HCT116 (cell line): Measurements from ENCODE around the gene PDCL2. TPM values are rescaled to one million over a fixed set of nuclear protein-coding genes. Genes with fewer than 3 reads are reported as not detected.

ENCODE experiments used
- ATAC-seq: fragments of 200-7000 bp; cut with Tn5 transposase; 2 replicates; pipeline ENCODE4 v1.9.1; 2020; ENCODE audit warnings: mild to moderate bottlenecking, moderate library complexity
- BruUV-seq: library from RNA; stranded (reverse); fragments of 400-500 nt; replicated peaks from 2 replicates; lab custom pipeline; 2021; lab: Mats Ljungman, UMichigan
- CTCF ChIA-PET: fragments of 300-600 bp; sonication (Branson Sonifier 250); formaldehyde crosslinking; loops from one replicate; lab custom pipeline; 2021; ENCODE audit warnings: antibody characterized with exemption; lab: Charles Lee
- POLR2A ChIA-PET: fragments of 300-600, 350-600 bp; sonication (Branson Sonifier 250); formaldehyde crosslinking; loops from one replicate; lab custom pipeline; 2021; ENCODE audit warnings: antibody characterized with exemption; lab: Charles Lee
- RAD21 ChIA-PET, 2 experiments: fragments of 300-600 bp; sonication (Branson Sonifier 250); formaldehyde crosslinking; loops; one replicate each; lab custom pipeline; 2023; ENCODE audit warnings: low total read pairs in 2 of 2; ENCODE audit not compliant: uncharacterized antibody in 2 of 2, unreplicated experiment in 2 of 2, low non-redundant PET in 1 of 2; lab: Charles Lee
- DNase-seq: peaks from one replicate; pipeline ENCODE4 v3.0.0-alpha.2; 2010; ENCODE audit warnings: low read depth, low spot score
- H2AFZ ChIP-seq: fragments of 200-600 bp; shearing (Covaris generic), sonication (generic); 2 replicates; pipeline ENCODE4 v1.6.1; 2017; ENCODE audit warnings: low read depth, mixed run types, mixed read lengths, antibody characterized with exemption, low read length; ENCODE audit not compliant: poor library complexity, severe bottlenecking
- H3K27ac ChIP-seq: 2 replicates; pipeline ENCODE4 v1.5.1; 2012; ENCODE audit warnings: low read depth, low read length
- H3K27me3 ChIP-seq: fragments of 200-600 bp; sonication (generic); 2 replicates; pipeline ENCODE4 v1.6.1; 2016; ENCODE audit warnings: mixed run types, low read length, mixed read lengths; ENCODE audit not compliant: insufficient read depth
- H3K36me3 ChIP-seq, 2 experiments: fragments of 200-500 bp in 1 of 2; fragments of 200-600 bp in 1 of 2; sonication (Bioruptor generic) in 1 of 2; sonication (generic) in 1 of 2; 2 replicates each; pipeline versions ENCODE4 v1.5.1 to v1.6.1; 2014 to 2016; ENCODE audit warnings: low read length in 2 of 2, inconsistent platforms in 1 of 2, mixed read lengths in 1 of 2, mixed run types in 1 of 2; ENCODE audit not compliant: insufficient read depth in 2 of 2, control insufficient read depth in 1 of 2
- H3K4me1 ChIP-seq, 2 experiments: fragments of 200-600 bp in 1 of 2; sonication (generic) in 1 of 2; 2 replicates each; pipeline versions ENCODE4 v1.5.1 to v1.6.1; 2012 to 2017; ENCODE audit warnings: low read length in 2 of 2, inconsistent platforms in 1 of 2, mild to moderate bottlenecking in 1 of 2, mixed read lengths in 1 of 2, mixed run types in 1 of 2, moderate library complexity in 1 of 2; ENCODE audit not compliant: insufficient read depth in 2 of 2, control insufficient read depth in 1 of 2
- H3K4me2 ChIP-seq: fragments of 200-600 bp; sonication (generic); 2 replicates; pipeline ENCODE4 v1.6.1; 2017; ENCODE audit warnings: mixed run types, low read length, mixed read lengths
- H3K4me3 ChIP-seq, 2 experiments: fragments of 200-600 bp in 1 of 2; sonication (generic) in 1 of 2; replicated peaks in 1 of 2; 2 replicates each; pipeline ENCODE4 v1.5.1; 2011 to 2016; ENCODE audit warnings: low read length in 2 of 2, control low read depth in 1 of 2, low read depth in 1 of 2, mild to moderate bottlenecking in 1 of 2, mixed read lengths in 1 of 2, mixed run types in 1 of 2
- H3K79me2 ChIP-seq: fragments of 200-600 bp; sonication (generic); 2 replicates; pipeline ENCODE4 v1.6.1; 2017; ENCODE audit warnings: mild to moderate bottlenecking, mixed run types, low read length, moderate library complexity, mixed read lengths; ENCODE audit not compliant: insufficient read depth
- H3K9ac ChIP-seq: fragments of 200-600 bp; sonication (generic); 2 replicates; pipeline ENCODE4 v1.6.1; 2016; ENCODE audit warnings: low read length, mixed read lengths
- H3K9me2 ChIP-seq: fragments of 200-600 bp; sonication (generic), shearing (Covaris generic); 2 replicates; pipeline ENCODE4 v1.6.1; 2017; ENCODE audit warnings: mixed run types, mild to moderate bottlenecking, moderate library complexity; ENCODE audit not compliant: insufficient read depth
- H3K9me3 ChIP-seq, 2 experiments: fragments of 200-500 bp in 1 of 2; fragments of 200-600 bp in 1 of 2; sonication (Bioruptor generic) in 1 of 2; sonication (generic) in 1 of 2; 2 replicates each; pipeline ENCODE4 v1.6.1; 2014 to 2017; ENCODE audit warnings: low read length in 2 of 2, mixed read lengths in 2 of 2, inconsistent platforms in 1 of 2, low read depth in 1 of 2, mild to moderate bottlenecking in 1 of 2, mixed run types in 1 of 2, moderate library complexity in 1 of 2; ENCODE audit not compliant: control insufficient read depth in 1 of 2, insufficient read depth in 1 of 2
- H4K20me1 ChIP-seq: fragments of 200-600 bp; sonication (generic), shearing (Covaris generic); 2 replicates; pipeline ENCODE4 v1.6.1; 2017; ENCODE audit warnings: mixed run types, mild to moderate bottlenecking, moderate library complexity; ENCODE audit not compliant: insufficient read depth
- CEBPB ChIP-seq: IDR thresholded peaks from 2 replicates; pipeline ENCODE4 v1.6.1; 2012; ENCODE audit warnings: low read depth
- EGR1 ChIP-seq: IDR thresholded peaks from 2 replicates; pipeline ENCODE4 v1.6.1; 2012; ENCODE audit warnings: low read depth
- EZH2 ChIP-seq: fragments of 200-600 bp; sonication (generic); IDR thresholded peaks from 2 replicates; pipeline ENCODE4 v1.6.1; 2017; ENCODE audit warnings: antibody characterized with exemption, mixed run types
- SRF ChIP-seq: IDR thresholded peaks from 2 replicates; pipeline ENCODE4 v1.6.1; 2012; ENCODE audit warnings: low read depth
- intact Hi-C: fragments of 100-400 bp; cut with micrococcal nuclease; formaldehyde crosslinking; loops from 2 replicates; pipeline ENCODE4 v1.10.0; 2022
- total RNA-seq: library from RNA; stranded (reverse); gene quantifications from one replicate; pipeline ENCODE4 v1.2.1, GENCODE V29; 2021; ENCODE audit not compliant: unreplicated experiment
- TF ChIP-seq, protein P1 (sequence below), 3 experiments: fragments of 200-600 bp in 1 of 3; sonication (generic) in 1 of 3; IDR thresholded peaks in 2 of 3; conservative IDR thresholded peaks in 1 of 3; 2 replicates each; pipeline ENCODE4 v1.5.1; 2012 to 2017; ENCODE audit warnings: low read depth in 2 of 3, low read length in 2 of 3, antibody characterized with exemption in 1 of 3, borderline replicate concordance in 1 of 3, control low read depth in 1 of 3, mild to moderate bottlenecking in 1 of 3, mixed read lengths in 1 of 3, mixed run types in 1 of 3, moderate library complexity in 1 of 3; ENCODE audit not compliant: insufficient read depth in 1 of 3
- TF ChIP-seq, protein P2 (sequence below): IDR thresholded peaks from 2 replicates; pipeline ENCODE4 v1.6.1; 2012; ENCODE audit warnings: low read depth
- TF ChIP-seq, protein P3 (sequence below): IDR thresholded peaks from 2 replicates; pipeline ENCODE4 v1.6.1; 2011; ENCODE audit warnings: mild to moderate bottlenecking, low read length, moderate library complexity; ENCODE audit not compliant: insufficient replicate concordance; ENCODE audit errors: extremely low read depth

Gene PDCL2
- total RNA-seq, 1 experiment from 2014 or later = 0.47 TPM

DNA sequence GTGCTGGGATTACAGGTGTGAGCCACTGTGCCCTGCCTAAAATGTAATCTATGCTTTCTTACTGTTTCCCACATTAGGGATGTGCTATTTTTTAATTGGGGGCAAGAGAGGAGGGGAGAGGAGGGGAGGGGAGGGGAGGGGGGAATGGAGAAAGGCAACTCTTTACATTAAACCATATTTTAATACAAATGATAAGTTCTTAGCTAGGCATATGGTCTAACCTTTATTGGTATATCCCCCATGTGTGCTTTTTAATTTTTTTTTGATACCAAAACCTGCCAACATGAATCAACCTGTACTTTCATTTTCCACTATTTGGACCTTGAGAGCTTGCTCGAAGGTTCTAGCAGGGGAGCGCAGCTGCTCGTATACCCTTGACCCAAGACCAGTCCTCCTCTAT is 51.8 kb downstream of the PDCL2 start:
- H3K9me3 ChIP-seq = no peaks in the 10 kb centered on the region
- no peak overlapping the region for H2AFZ ChIP-seq
- H3K79me2 ChIP-seq = peaks cover 99% of the 10 kb centered on the region
- H3K4me2 ChIP-seq = no peak overlapping the region
- intact Hi-C loops = loop anchor here (10.0 kb wide), 2 partner anchors 95 to 195 kb away; partner anchors contain the start of gene NMU
- H3K27me3 ChIP-seq = no peaks in the 10 kb centered on the region
- no TSS peak for BruUV-seq
- DNase-seq (no peak), ATAC-seq (no peak)
- H3K4me1 ChIP-seq = peaks cover 22 to 23% of the 10 kb centered on the region in 2 experiments
- H3K27ac ChIP-seq = no peak overlapping the region
- ChIA-PET POLR2A (no interaction called here), RAD21 (no interaction called here), CTCF (no interaction called here)
- no peak overlapping the region for H3K4me3 ChIP-seq
- TF ChIP-seq, protein P1, sequence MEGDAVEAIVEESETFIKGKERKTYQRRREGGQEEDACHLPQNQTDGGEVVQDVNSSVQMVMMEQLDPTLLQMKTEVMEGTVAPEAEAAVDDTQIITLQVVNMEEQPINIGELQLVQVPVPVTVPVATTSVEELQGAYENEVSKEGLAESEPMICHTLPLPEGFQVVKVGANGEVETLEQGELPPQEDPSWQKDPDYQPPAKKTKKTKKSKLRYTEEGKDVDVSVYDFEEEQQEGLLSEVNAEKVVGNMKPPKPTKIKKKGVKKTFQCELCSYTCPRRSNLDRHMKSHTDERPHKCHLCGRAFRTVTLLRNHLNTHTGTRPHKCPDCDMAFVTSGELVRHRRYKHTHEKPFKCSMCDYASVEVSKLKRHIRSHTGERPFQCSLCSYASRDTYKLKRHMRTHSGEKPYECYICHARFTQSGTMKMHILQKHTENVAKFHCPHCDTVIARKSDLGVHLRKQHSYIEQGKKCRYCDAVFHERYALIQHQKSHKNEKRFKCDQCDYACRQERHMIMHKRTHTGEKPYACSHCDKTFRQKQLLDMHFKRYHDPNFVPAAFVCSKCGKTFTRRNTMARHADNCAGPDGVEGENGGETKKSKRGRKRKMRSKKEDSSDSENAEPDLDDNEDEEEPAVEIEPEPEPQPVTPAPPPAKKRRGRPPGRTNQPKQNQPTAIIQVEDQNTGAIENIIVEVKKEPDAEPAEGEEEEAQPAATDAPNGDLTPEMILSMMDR (IDR thresholded peaks at IDR 0.05 in 2 of 3, conservative IDR thresholded peaks at IDR 0.05 in 1 of 3; ENCODE audit: borderline replicate concordance in 1 of 3, insufficient read depth in 1 of 3, low read depth in 2 of 3, low read length in 2 of 3) = no peak
- TF ChIP-seq EZH2 (no peak), CEBPB (no peak), SRF (no peak), EGR1 (no peak)
- TF ChIP-seq, protein P2, sequence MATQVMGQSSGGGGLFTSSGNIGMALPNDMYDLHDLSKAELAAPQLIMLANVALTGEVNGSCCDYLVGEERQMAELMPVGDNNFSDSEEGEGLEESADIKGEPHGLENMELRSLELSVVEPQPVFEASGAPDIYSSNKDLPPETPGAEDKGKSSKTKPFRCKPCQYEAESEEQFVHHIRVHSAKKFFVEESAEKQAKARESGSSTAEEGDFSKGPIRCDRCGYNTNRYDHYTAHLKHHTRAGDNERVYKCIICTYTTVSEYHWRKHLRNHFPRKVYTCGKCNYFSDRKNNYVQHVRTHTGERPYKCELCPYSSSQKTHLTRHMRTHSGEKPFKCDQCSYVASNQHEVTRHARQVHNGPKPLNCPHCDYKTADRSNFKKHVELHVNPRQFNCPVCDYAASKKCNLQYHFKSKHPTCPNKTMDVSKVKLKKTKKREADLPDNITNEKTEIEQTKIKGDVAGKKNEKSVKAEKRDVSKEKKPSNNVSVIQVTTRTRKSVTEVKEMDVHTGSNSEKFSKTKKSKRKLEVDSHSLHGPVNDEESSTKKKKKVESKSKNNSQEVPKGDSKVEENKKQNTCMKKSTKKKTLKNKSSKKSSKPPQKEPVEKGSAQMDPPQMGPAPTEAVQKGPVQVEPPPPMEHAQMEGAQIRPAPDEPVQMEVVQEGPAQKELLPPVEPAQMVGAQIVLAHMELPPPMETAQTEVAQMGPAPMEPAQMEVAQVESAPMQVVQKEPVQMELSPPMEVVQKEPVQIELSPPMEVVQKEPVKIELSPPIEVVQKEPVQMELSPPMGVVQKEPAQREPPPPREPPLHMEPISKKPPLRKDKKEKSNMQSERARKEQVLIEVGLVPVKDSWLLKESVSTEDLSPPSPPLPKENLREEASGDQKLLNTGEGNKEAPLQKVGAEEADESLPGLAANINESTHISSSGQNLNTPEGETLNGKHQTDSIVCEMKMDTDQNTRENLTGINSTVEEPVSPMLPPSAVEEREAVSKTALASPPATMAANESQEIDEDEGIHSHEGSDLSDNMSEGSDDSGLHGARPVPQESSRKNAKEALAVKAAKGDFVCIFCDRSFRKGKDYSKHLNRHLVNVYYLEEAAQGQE = no peak
- TF ChIP-seq, protein P3, sequence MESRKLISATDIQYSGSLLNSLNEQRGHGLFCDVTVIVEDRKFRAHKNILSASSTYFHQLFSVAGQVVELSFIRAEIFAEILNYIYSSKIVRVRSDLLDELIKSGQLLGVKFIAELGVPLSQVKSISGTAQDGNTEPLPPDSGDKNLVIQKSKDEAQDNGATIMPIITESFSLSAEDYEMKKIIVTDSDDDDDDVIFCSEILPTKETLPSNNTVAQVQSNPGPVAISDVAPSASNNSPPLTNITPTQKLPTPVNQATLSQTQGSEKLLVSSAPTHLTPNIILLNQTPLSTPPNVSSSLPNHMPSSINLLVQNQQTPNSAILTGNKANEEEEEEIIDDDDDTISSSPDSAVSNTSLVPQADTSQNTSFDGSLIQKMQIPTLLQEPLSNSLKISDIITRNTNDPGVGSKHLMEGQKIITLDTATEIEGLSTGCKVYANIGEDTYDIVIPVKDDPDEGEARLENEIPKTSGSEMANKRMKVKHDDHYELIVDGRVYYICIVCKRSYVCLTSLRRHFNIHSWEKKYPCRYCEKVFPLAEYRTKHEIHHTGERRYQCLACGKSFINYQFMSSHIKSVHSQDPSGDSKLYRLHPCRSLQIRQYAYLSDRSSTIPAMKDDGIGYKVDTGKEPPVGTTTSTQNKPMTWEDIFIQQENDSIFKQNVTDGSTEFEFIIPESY = no peak
- H4K20me1 ChIP-seq = no peaks in the 10 kb centered on the region
- no peak overlapping the region for H3K9ac ChIP-seq
- H3K9me2 ChIP-seq = no peaks in the 10 kb centered on the region
- no peaks in the 10 kb centered on the region for H3K36me3 ChIP-seq
